ENCODE results near the gene CYP3A5. TPM values are rescaled to one million over a fixed set of nuclear protein-coding genes. Genes with fewer than 3 reads are reported as not detected.
"Not testable (repeated sequence)": the region's sequence is repeated elsewhere in the genome, so short reads cannot be mapped to it uniquely, and the experiment has no call there.

Gene CYP3A5
- total RNA-seq: 15.1 TPM
- long read RNA-seq, transcript CYP3A5-201 (13 exons, 1,720 nt): major isoform, 7 of 25 reads
- long read RNA-seq, partial matches to known transcripts: 5 of 25 reads
- long read RNA-seq, other reads (novel, unspliced or antisense): 13 of 25 reads

- Histone ChIP-seq H3K27me3 (no peaks in the 10 kb centered on the region), H3K27ac (no peak within 1 kb of the TSS), H3K4me1 (no peaks in the 10 kb centered on the region), H3K9me3 (no peaks in the 10 kb centered on the region), H3K4me3 (peak within 1 kb of the TSS; percentile 40), H3K36me3 (no peaks in the 10 kb centered on the region)
- intact Hi-C loops (cut with DNase I): no loop called here
- DNase-seq (no peak), ATAC-seq (peak; percentile 81)
- TF ChIP-seq CTCF (IDR thresholded peaks at IDR 0.05): no peak
Measured at GRCh38 chr7:99679400-99680191, at the start of gene CYP3A5. Gene CYP3A5 (minus strand): TSS chr7:99679996. CDS start chr7:99679896, 100 bp downstream.

- Histone ChIP-seq H3K4me1 (peaks cover 12% of the 10 kb centered on the region), H3K27me3 (no peaks in the 10 kb centered on the region), H3K27ac (no peak overlapping the region), H3K36me3 (no peaks in the 10 kb centered on the region), H3K9me3 (no peaks in the 10 kb centered on the region), H3K4me3 (no peak overlapping the region)
- ATAC-seq (no peak), DNase-seq (no peak)
- intact Hi-C loops (cut with DNase I): no loop called here
- TF ChIP-seq CTCF (IDR thresholded peaks at IDR 0.05): no peak
Measured at GRCh38 chr7:99728615-99729014, 48.8 kb upstream of the CYP3A5 start.

- H3K9me3 ChIP-seq; H3K36me3 ChIP-seq; H3K27ac ChIP-seq; H3K4me3 ChIP-seq; intact Hi-C loops (cut with DNase I); ATAC-seq; H3K27me3 ChIP-seq; DNase-seq; H3K4me1 ChIP-seq: not testable (repeated sequence)
Measured at GRCh38 chr7:99723201-99723600, 43.4 kb upstream of the CYP3A5 start.

- H3K27me3 ChIP-seq: no peaks in the 10 kb centered on the region
- H3K36me3 ChIP-seq: no peaks in the 10 kb centered on the region
- no peak overlapping the region for H3K4me3 ChIP-seq
- no peak overlapping the region for H3K27ac ChIP-seq
- H3K9me3 ChIP-seq: no peaks in the 10 kb centered on the region
- no peak for TF ChIP-seq CTCF (IDR thresholded peaks at IDR 0.05)
- ATAC-seq (no peak), DNase-seq (no peak)
- no peaks in the 10 kb centered on the region for H3K4me1 ChIP-seq
- intact Hi-C loops (cut with DNase I): no loop called here
Measured at GRCh38 chr7:99720800-99721595, 41.2 kb upstream of the CYP3A5 start.

GRCh38 chr7:99719996-99720769 lies 40.4 kb upstream of the CYP3A5 start:
- no peak for TF ChIP-seq CTCF (IDR thresholded peaks at IDR 0.05)
- Histone ChIP-seq H3K27me3 (no peaks in the 10 kb centered on the region), H3K4me1 (no peaks in the 10 kb centered on the region), H3K36me3 (no peaks in the 10 kb centered on the region), H3K27ac (no peak overlapping the region), H3K4me3 (no peak overlapping the region), H3K9me3 (no peaks in the 10 kb centered on the region)
- no peak for ATAC-seq
- DNase-seq: no peak
- intact Hi-C loops (cut with DNase I): no loop called here
